ENCODE data around the gene CLASP1.

- TF ChIP-seq, protein P1, sequence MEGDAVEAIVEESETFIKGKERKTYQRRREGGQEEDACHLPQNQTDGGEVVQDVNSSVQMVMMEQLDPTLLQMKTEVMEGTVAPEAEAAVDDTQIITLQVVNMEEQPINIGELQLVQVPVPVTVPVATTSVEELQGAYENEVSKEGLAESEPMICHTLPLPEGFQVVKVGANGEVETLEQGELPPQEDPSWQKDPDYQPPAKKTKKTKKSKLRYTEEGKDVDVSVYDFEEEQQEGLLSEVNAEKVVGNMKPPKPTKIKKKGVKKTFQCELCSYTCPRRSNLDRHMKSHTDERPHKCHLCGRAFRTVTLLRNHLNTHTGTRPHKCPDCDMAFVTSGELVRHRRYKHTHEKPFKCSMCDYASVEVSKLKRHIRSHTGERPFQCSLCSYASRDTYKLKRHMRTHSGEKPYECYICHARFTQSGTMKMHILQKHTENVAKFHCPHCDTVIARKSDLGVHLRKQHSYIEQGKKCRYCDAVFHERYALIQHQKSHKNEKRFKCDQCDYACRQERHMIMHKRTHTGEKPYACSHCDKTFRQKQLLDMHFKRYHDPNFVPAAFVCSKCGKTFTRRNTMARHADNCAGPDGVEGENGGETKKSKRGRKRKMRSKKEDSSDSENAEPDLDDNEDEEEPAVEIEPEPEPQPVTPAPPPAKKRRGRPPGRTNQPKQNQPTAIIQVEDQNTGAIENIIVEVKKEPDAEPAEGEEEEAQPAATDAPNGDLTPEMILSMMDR (IDR thresholded peaks at IDR 0.05) = no peak
- peak in 1 of 4 donors; percentile 55 for TF ChIP-seq POLR2A (IDR thresholded peaks at IDR 0.05)
These were observed at the start of gene CLASP1 for GRCh38 chr2:121649149-121649595.
